Fibroblast of mammary gland (primary cell): Measurements from ENCODE around the gene TGFBR1.
A peak's percentile ranks its signal among the peaks of the same experiment; 100 is the strongest.

Experiments
- DNase-seq: peaks from one replicate; pipeline ENCODE4 v3.0.0-alpha.2; 2010; ENCODE audit warnings: low read depth
- H3K4me3 ChIP-seq: 2 replicates; pipeline ENCODE4 v1.5.1; 2011; ENCODE audit warnings: low read depth, mild to moderate bottlenecking, low read length, moderate library complexity; ENCODE audit not compliant: control insufficient read depth
- CTCF ChIP-seq: conservative IDR thresholded peaks from 2 replicates; pipeline ENCODE4 v1.5.1; 2011; ENCODE audit warnings: low read depth, low read length, inconsistent platforms; ENCODE audit not compliant: control insufficient read depth, insufficient read depth

Gene TGFBR1

DNA sequence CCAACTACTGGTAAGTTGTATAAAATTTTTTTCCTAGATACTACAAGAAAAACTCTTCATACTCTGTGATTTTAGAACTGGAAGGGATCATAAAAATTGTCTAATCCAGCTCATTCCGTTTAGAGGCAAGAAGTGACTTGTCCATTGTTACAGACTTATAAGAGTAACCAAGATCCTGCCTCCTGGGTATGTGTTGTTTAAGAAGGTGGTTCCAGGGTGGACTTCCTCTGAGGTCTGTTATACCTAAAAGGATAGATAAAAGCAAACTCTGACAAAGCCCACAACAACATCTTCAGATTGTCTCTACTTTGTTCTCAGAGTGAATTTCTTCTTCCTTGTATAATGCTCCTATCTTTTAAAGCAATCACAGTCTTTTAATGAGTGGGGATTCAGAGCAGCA is 24.2 kb downstream of the TGFBR1 start:
- no peak for DNase-seq
- H3K4me3 ChIP-seq, result no peak overlapping the region
- TF ChIP-seq CTCF, result no peak

DNA sequence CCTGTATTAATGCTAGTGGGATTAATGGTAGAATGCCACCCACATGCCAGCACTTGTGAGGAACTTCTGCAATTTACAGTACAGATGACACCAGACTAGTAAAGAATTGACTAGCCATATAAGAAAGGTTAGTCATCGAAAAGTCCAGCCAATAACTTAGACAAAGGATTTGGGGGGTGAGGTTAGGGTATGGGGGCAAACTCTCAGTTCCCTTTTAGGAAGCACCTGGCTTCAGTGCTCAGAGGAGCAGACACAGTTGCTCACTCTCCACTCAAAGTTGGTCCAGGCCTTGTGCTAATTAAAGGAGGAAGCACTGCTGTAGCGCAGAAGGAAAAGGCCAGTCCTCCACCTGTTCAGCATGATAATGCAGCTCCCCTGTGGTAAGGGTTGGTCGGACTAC is 25.2 kb downstream of the TGFBR1 start:
- H3K4me3 ChIP-seq, result no peak overlapping the region
- DNase-seq, result no peak
- TF ChIP-seq CTCF, result no peak

GRCh38 chr9:99133145-99133544 is 28.2 kb downstream of the TGFBR1 start:
- TF ChIP-seq CTCF, result no peak
- H3K4me3 ChIP-seq, result no peak overlapping the region
- DNase-seq, result no peak

GRCh38 chr9:99134893-99135341 is 30.0 kb downstream of the TGFBR1 start:
- peak; percentile 55 for DNase-seq
- H3K4me3 ChIP-seq, result no peak overlapping the region
- TF ChIP-seq CTCF, result no peak

DNA sequence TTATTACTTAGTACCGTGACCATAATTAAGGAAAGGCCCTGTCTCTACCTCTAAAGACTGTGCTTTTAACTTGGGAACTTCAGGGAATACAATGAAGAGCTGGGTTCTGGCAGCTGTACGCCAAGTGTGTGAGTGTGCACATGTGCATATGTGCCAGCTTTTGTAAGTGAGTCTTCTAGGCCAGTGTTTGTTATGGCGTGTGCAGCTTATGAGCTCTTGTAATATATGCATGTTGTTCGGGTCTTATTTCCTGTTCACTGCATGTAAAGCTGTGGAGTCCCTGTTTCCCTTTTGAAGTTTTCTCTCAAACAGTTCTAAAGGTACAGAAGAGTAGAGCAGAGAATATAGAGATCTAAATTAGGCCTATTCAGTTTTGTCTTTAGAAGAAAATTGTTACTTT is 30.5 kb downstream of the TGFBR1 start:
- no peak for DNase-seq
- no peak overlapping the region for H3K4me3 ChIP-seq
- TF ChIP-seq CTCF, result no peak

- no peak overlapping the region for H3K4me3 ChIP-seq
- no peak for TF ChIP-seq CTCF
- DNase-seq, result no peak
Observed at GRCh38 chr9:99137225-99137624, 32.3 kb downstream of the TGFBR1 start.

- TF ChIP-seq CTCF, result no peak
Observed at GRCh38 chr9:99137891-99138290, 33.0 kb downstream of the TGFBR1 start.

More at GRCh38 chr9:99137891-99138290, 33.0 kb downstream of the TGFBR1 start:
- DNase-seq, result no peak
- H3K4me3 ChIP-seq, result no peak overlapping the region
